Fibroblast of the aortic adventitia (primary cell): ENCODE results near the gene PIGN. TPM values are rescaled to one million over a fixed set of nuclear protein-coding genes. Genes with fewer than 3 reads are reported as not detected.

Source experiments
- DNase-seq: peaks from one replicate; pipeline ENCODE4 v3.0.0-alpha.2; 2010; ENCODE audit warnings: low read depth
- H3K4me3 ChIP-seq: 2 replicates; pipeline ENCODE4 v1.5.1; 2011; ENCODE audit warnings: low read depth, mild to moderate bottlenecking, control low read depth, low read length, moderate library complexity
- CTCF ChIP-seq: IDR thresholded peaks from 2 replicates; pipeline ENCODE4 v1.5.1; 2011; ENCODE audit warnings: mild to moderate bottlenecking, low read length, control low read depth, inconsistent platforms; ENCODE audit not compliant: insufficient read depth
- total RNA-seq: library from RNA; depleted of rRNA; stranded (reverse); fragments of >200 nt; gene quantifications from 2 replicates; pipeline ENCODE4 v1.2.3, GENCODE V29; 2012; ENCODE audit warnings: low replicate concordance

Gene PIGN
- total RNA-seq, 1 donor: 44.8 TPM

GRCh38 chr18:62198259-62198658 lies 11.4 kb upstream of the PIGN start:
- TF ChIP-seq CTCF: no peak
- H3K4me3 ChIP-seq: no peak overlapping the region
- DNase-seq: no peak

DNA sequence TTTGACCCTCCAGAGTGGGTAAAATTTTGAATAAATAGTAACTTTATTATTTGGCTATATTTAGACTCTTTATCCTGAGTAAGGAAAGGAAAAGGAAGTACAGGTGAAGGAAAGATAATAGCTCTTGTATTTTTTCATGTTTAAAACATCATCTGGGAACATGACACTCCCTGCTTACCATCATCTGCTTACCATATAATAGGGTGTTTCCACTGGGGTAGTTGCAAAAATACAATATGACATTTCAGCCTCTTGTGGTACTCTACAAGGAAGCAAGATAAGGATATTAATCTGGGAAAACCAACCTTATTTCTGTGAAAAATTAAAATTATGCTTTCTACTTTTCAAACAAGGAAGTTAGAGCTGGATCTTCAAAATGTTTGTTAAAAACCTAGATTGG lies 10.1 kb upstream of the PIGN start:
- TF ChIP-seq CTCF: no peak
- DNase-seq: no peak
- no peak overlapping the region for H3K4me3 ChIP-seq

- no peak overlapping the region for H3K4me3 ChIP-seq
- no peak for DNase-seq
- TF ChIP-seq CTCF: no peak
These were observed 9.2 kb upstream of the PIGN start for GRCh38 chr18:62196079-62196478.

DNA sequence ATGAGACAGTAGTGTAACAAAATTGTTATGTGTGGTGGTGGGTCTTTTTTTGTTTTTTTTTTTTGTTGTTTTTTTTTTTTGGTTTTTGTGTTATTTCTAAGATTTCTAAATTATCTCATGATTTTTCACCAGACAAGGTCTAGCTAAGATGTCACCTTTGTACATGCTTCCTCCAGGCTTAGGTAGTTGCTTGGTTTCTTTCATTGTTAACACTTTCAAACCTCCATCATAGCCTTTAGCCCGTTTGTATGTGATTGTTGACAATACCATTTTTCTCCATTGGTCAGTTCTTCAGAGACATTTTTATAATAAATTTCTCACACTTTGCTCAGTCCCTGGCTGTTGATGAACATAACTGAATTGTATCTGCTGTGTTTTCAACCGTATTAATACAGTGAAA lies 2.4 kb upstream of the PIGN start:
- DNase-seq: no peak
- H3K4me3 ChIP-seq: peak overlapping the region; percentile 97
- no peak for TF ChIP-seq CTCF

DNA sequence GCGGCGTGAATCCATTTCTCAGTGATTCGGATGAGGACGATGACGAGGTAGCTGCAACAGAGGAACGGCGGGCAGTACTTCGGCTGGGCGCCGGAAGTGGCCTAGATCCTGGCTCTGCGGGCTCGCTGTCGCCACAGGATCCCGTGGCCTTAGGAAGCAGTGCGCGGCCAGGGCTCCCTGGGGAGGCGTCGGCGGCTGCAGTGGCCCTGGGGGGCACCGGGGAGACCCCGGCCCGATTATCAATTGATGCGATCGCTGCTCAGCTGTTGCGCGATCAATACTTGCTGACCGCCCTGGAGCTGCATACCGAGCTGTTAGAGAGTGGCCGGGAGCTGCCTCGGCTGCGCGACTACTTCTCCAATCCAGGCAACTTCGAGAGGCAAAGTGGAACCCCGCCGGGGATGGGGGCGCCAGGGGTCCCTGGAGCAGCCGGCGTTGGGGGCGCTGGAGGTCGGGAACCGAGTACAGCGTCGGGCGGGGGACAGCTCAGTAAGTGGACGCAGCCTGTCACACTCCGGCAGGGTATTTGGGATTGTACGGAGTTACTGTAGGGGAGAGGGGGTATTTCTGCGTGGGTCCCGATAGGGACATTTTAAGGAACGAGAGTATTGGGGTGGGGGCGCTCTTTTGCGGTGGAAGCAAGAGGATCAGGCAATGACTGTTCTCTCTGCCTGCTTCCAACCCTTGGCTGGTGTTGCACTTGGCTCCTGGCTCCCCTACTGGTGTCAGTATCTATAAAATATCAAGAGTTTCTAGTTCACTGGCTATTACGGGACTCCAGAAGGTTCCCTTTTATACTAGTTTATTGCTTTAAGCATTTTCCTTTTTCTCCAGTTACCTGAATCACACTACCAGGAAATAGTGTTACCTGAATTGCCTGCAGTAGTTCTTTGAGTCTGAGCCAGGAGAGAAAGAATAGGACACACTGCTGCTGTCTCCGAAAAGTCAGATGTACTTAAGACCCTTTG lies 971 bp upstream of the PIGN start:
- peak; percentile 26 for DNase-seq
- TF ChIP-seq CTCF: peak; percentile 41
- H3K4me3 ChIP-seq: peak overlapping the region; percentile 97

GRCh38 chr18:62186499-62186773 lies 420 bp downstream of the PIGN start:
- TF ChIP-seq CTCF: no peak
- peak overlapping the region; percentile 94 for H3K4me3 ChIP-seq
- DNase-seq: no peak
